GM12878 (cell line): ENCODE data around the gene NELFB. TPM values are rescaled to one million over a fixed set of nuclear protein-coding genes. Genes with fewer than 3 reads are reported as not detected.

Experiments
- ATAC-seq: fragments of 200-7000 bp; cut with Tn5 transposase; 3 replicates; pipeline ENCODE4 v1.9.1; 2020; ENCODE audit warnings: mild to moderate bottlenecking, moderate library complexity
- BruUV-seq: library from RNA; stranded (reverse); fragments of 400-500 nt; replicated peaks from 2 replicates; lab custom pipeline; 2021; lab: Mats Ljungman, UMichigan
- CTCF ChIA-PET: fragments of 300-600 bp; sonication (Branson Sonifier 250); formaldehyde crosslinking; extraction: SDS; loops from one replicate; lab custom pipeline; 2021; ENCODE audit warnings: inconsistent platforms; lab: Yijun Ruan, JAX
- POLR2A ChIA-PET: fragments of 350-600 bp; formaldehyde crosslinking; extraction: SDS; loops from one replicate; lab custom pipeline; 2021; ENCODE audit warnings: inconsistent platforms; lab: Charles Lee
- RAD21 ChIA-PET: fragments of 300-600 bp; sonication (Branson Sonifier 250); formaldehyde crosslinking; loops from one replicate; lab custom pipeline; 2023; ENCODE audit warnings: antibody characterized with exemption; ENCODE audit not compliant: unreplicated experiment; lab: Charles Lee
- SMC1A ChIA-PET: fragments of 300-600 bp; sonication (Branson Sonifier 250); formaldehyde crosslinking; loops from one replicate; lab custom pipeline; 2023; ENCODE audit not compliant: unreplicated experiment, uncharacterized antibody; lab: Charles Lee
- DNase-seq: peaks from one replicate; pipeline ENCODE4 v3.0.0-alpha.2; 2011; ENCODE audit warnings: low read depth, low spot score
- FAIRE-seq: peaks from 3 replicates; lab custom pipeline; 2011; peaks lifted over from hg19 to GRCh38; lab: Jason Lieb, UNC
- H2AFZ ChIP-seq: 2 replicates; pipeline ENCODE4 v1.6.0; 2011; ENCODE audit warnings: low read depth, low read length, control low read depth; ENCODE audit not compliant: control insufficient read depth
- H3K27ac ChIP-seq: 2 replicates; pipeline ENCODE4 v1.5.1; 2011; ENCODE audit warnings: control low read depth; ENCODE audit not compliant: control insufficient read depth, insufficient read depth
- H3K27me3 ChIP-seq, 2 experiments: replicated peaks in 1 of 2; 2 replicates each; pipeline versions ENCODE4 v1.6.0 to v1.6.1; 2011; ENCODE audit warnings: low read length in 1 of 2; ENCODE audit not compliant: control insufficient read depth in 2 of 2, insufficient read depth in 2 of 2
- H3K36me3 ChIP-seq, 2 experiments: 2 replicates each; pipeline ENCODE4 v1.5.1; 2011; ENCODE audit warnings: low read length in 1 of 2; ENCODE audit not compliant: control insufficient read depth in 2 of 2, insufficient read depth in 2 of 2
- H3K4me1 ChIP-seq: 2 replicates; pipeline ENCODE4 v1.6.1; 2011; ENCODE audit warnings: mild to moderate bottlenecking, low read length, moderate library complexity, mixed read lengths; ENCODE audit not compliant: control insufficient read depth, insufficient read depth
- H3K4me2 ChIP-seq: 2 replicates; pipeline ENCODE4 v1.6.0; 2011; ENCODE audit warnings: control low read depth; ENCODE audit not compliant: control insufficient read depth, insufficient read depth
- H3K4me3 ChIP-seq: fragments of 200-600 bp; sonication (generic); 2 replicates; pipeline ENCODE4 v1.5.1; 2016
- H3K79me2 ChIP-seq: 2 replicates; pipeline ENCODE4 v1.6.0; 2011; ENCODE audit warnings: low read length; ENCODE audit not compliant: control insufficient read depth, insufficient read depth
- H3K9ac ChIP-seq: 2 replicates; pipeline ENCODE4 v1.8.0; 2011; ENCODE audit warnings: low read length, control low read depth, mixed read lengths; ENCODE audit not compliant: control insufficient read depth, insufficient read depth
- H3K9me3 ChIP-seq: replicated peaks from 3 replicates; pipeline ENCODE4 v1.5.1; 2011; ENCODE audit warnings: mild to moderate bottlenecking, low read length; ENCODE audit not compliant: control insufficient read depth, insufficient read depth
- H4K20me1 ChIP-seq: 2 replicates; pipeline ENCODE4 v1.6.0; 2011; ENCODE audit not compliant: control insufficient read depth, insufficient read depth
- FOS ChIP-seq: IDR thresholded peaks from 3 replicates; pipeline ENCODE4 v1.6.1; 2011; ENCODE audit warnings: borderline replicate concordance; ENCODE audit not compliant: insufficient read length; ENCODE audit errors: extremely low read depth
- PKNOX1 ChIP-seq: fragments of 450-650 bp; IDR thresholded peaks from 2 replicates; pipeline ENCODE4 v1.6.1; 2016; ENCODE audit warnings: mild to moderate bottlenecking
- WGBS: methylation state at CpG from one replicate; pipeline ENCODE4 v1.1.6; 2016; ENCODE audit warnings: low lambda C conversion rate; ENCODE audit not compliant: insufficient replicate concordance, insufficient coverage; ENCODE audit errors: missing lambda C conversion rate; 5-methylcytosine and 5-hydroxymethylcytosine counted together
- in situ Hi-C: fragments of 300-500 bp; cut with MboI; formaldehyde crosslinking; loops from 9 replicates; pipeline ENCODE4 v1.14.3; 2018; ENCODE audit warnings: mixed read lengths
- intact Hi-C: fragments of 100-400 bp; cut with micrococcal nuclease; formaldehyde crosslinking; loops from one replicate; pipeline ENCODE4 v1.14.2; 2022; ENCODE audit not compliant: unreplicated experiment
- polyA plus RNA-seq, 11 experiments: library from polyadenylated mRNA; depleted of rRNA in 4 of 11; unstranded in 6 of 11; stranded (reverse) in 5 of 11; fragments of >200 nt; fragmentation: Nextera tagmentation in 4 of 11; fragmentation: Illumina TruSeq in 1 of 11; extraction: Ambion mirVana in 4 of 11; extraction: Trizol in 1 of 11; gene quantifications; 1 replicate in 1 of 11; 2 replicates in 10 of 11; pipeline versions ENCODE4 v1.2.1 to v1.2.3, GENCODE V29; 2011 to 2016; ENCODE audit warnings: inconsistent platforms in 2 of 11, missing spikeins in 2 of 11, low read depth in 1 of 11
- total RNA-seq, 4 experiments: library from RNA; depleted of rRNA in 3 of 4; stranded (reverse); fragments of >200 nt in 3 of 4; fragmentation: Illumina TruSeq in 1 of 4; extraction: Trizol in 1 of 4; gene quantifications; 2 replicates each; pipeline versions ENCODE4 v1.2.1 to v1.2.3, GENCODE V29; 2013 to 2021

Gene NELFB
- total and polyA plus RNA-seq, 10 of the 15 experiments (the other 5 are each of a cell fraction or from before 2014, with no cell fraction given), result 0.19 to 63.4 (median 30.9) TPM

- ChIA-PET CTCF (interaction anchor here (1.2 to 1.3 kb wide), 2 partner anchors 116 to 138 kb away, joined by 3 to 4 read pairs; no protein-coding TSS in a partner anchor), POLR2A (interaction anchor here (0.6 to 1.1 kb wide), 4 partner anchors 9 to 119 kb away, joined by 3 to 4 read pairs (median 3); partner anchors contain the start of genes CYSRT1 and TPRN), SMC1A (no interaction called here)
- no peak overlapping the region for H2AFZ ChIP-seq
- no peak overlapping the region for H3K9ac ChIP-seq
- WGBS, result 42% methylated on average over 36 of the region's 40 CpGs
- no peak overlapping the region for H3K4me2 ChIP-seq
- H3K36me3 ChIP-seq, result no peaks in the 10 kb centered on the region
- DNase-seq, result no peak
- H3K9me3 ChIP-seq, result no peaks in the 10 kb centered on the region
- H3K27me3 ChIP-seq, result no peaks in the 10 kb centered on the region
- no peaks in the 10 kb centered on the region for H4K20me1 ChIP-seq
- no peak for TF ChIP-seq FOS
- no peak for TF ChIP-seq PKNOX1
- TF ChIP-seq, all 136 proteins: peak for 0
- ATAC-seq (no peak), FAIRE-seq (no peak)
- Histone ChIP-seq H3K79me2 (peaks cover 4% of the 10 kb centered on the region), H3K27ac (no peak overlapping the region), H3K4me3 (no peak overlapping the region), H3K4me1 (peaks cover 25% of the 10 kb centered on the region)
- no TSS peak for BruUV-seq
- in situ Hi-C loops (no loop called here), intact Hi-C loops (no loop called here)
- RAD21 ChIA-PET, result interaction anchor here (1.0 to 4.6 kb wide), 2 partner anchors 45 to 116 kb away, joined by 4 to 20 read pairs; partner anchors contain the start of genes ANAPC2 and SSNA1
These were observed 21.0 kb upstream of the NELFB start for GRCh38 chr9:137234055-137234697.
